ENCODE measurements around the gene STAT5B. TPM values are rescaled to one million over a fixed set of nuclear protein-coding genes. Genes with fewer than 3 reads are reported as not detected.

Gene STAT5B
- total and polyA plus RNA-seq, 2 of the 13 experiments (the other 11 are each of a cell fraction or from before 2014, with no cell fraction given) = 21.0 to 42.8 TPM

DNA sequence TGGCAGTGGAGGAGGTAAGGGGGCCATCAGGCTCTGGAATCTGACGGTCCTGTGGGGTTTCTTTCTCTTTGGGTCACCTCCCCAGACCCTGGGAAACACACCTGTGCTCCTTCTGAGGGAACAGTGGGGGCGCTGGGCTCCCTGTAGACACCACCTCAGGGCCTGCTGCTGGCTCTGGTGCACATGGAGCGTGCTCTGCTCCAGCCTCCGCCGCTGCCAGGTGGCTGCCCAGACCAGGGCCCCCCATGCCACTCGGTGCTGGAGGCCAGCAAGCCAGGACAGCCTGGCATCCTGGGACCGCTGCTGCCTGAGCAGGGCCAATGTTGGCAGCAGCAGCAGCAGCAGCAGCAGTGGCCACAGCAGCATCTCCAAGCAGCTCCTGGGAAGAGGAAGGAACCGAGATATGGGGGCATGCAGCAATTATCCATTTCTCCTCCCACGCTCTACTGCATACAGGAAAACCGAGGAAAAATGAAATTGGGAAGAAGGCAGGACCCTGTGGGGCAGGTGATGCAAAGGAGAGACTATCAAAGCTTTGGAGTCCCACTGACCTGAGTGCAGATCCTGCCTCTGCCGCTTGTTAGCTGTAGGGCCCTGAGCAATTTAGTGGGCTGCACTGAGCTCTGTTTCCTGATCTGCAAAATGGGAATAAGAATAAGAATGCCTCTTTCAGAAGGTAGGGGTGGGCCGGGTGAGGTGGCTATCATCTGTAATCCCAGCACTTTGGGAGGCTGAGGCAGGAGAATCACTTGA lies 82.8 kb downstream of the STAT5B start (continued):
- TF ChIP-seq, protein P1, sequence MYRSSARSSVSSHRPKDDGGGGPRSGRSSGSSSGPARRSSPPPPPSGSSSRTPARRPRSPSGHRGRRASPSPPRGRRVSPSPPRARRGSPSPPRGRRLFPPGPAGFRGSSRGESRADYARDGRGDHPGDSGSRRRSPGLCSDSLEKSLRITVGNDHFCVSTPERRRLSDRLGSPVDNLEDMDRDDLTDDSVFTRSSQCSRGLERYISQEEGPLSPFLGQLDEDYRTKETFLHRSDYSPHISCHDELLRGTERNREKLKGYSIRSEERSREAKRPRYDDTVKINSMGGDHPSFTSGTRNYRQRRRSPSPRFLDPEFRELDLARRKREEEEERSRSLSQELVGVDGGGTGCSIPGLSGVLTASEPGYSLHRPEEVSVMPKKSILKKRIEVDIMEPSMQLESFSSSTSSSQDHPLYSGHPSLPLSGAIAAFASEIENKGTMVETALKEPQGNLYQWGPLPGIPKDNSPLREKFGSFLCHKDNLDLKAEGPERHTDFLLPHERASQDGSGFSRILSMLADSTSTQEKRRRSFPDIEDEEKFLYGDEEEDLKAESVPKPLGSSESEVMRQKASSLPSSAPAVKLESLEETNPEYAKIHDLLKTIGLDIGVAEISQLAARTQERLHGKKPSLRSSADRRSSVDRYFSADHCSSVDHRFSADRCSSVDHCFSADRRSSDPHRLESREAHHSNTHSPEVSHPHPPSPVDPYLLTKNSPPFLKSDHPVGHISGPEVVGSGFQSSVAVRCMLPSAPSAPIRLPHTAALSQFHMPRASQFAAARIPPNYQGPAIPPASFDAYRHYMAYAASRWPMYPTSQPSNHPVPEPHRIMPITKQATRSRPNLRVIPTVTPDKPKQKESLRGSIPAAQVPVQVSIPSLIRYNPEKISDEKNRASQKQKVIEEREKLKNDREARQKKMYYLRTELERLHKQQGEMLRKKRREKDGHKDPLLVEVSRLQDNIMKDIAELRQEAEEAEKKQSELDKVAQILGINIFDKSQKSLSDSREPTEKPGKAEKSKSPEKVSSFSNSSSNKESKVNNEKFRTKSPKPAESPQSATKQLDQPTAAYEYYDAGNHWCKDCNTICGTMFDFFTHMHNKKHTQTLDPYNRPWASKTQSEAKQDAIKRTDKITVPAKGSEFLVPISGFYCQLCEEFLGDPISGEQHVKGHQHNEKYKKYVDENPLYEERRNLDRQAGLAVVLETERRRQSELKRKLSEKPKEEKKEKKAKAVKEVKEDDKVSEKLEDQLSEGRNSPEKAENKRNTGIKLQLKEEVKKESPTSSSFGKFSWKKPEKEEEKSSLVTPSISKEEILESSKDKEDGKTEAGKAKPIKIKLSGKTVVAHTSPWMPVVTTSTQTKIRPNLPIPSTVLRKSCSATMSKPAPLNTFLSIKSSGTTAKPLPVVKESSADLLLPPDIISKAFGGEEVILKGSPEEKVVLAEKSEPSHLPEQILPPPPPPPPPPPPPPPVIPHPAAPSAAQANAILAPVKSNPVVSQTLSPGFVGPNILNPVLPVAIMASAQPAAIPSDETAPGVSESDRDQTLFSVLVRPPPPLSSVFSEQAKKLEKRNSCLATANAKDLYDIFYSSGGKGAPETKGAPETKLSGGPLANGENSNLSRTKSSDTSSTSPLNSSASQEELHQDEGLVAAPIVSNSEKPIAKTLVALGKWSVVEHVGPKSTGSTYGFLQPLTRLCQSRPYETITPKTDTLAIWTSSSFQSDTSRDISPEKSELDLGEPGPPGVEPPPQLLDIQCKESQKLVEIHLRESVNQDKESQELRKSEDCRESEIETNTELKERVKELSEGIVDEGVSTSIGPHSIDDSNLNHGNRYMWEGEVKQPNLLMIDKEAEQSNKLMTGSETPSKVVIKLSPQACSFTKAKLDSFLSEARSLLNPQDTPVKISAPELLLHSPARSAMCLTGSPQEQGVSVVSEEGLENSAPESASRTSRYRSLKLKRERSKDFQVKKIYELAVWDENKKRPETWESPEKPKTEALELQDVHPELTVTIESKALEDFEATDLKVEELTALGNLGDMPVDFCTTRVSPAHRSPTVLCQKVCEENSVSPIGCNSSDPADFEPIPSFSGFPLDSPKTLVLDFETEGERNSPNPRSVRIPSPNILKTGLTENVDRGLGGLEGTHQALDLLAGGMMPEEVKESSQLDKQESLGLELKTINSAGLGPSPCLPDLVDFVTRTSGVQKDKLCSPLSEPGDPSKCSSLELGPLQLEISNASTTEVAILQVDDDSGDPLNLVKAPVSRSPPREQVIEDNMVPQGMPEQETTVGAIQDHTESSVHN (CRISPR knock-in tag; IDR thresholded peaks at IDR 0.05) = no peak
- no peak for TF ChIP-seq ARNTL (CRISPR knock-in tag; IDR thresholded peaks at IDR 0.05)
- no peak for TF ChIP-seq SCMH1 (CRISPR knock-in tag; IDR thresholded peaks at IDR 0.05; ENCODE audit: borderline replicate concordance)
- no peak for TF ChIP-seq ZC3H4 (CRISPR knock-in tag; IDR thresholded peaks at IDR 0.05; ENCODE audit: borderline replicate concordance)
- no peak for TF ChIP-seq MEF2D (CRISPR knock-in tag; IDR thresholded peaks at IDR 0.05)
- TF ChIP-seq, protein P2, sequence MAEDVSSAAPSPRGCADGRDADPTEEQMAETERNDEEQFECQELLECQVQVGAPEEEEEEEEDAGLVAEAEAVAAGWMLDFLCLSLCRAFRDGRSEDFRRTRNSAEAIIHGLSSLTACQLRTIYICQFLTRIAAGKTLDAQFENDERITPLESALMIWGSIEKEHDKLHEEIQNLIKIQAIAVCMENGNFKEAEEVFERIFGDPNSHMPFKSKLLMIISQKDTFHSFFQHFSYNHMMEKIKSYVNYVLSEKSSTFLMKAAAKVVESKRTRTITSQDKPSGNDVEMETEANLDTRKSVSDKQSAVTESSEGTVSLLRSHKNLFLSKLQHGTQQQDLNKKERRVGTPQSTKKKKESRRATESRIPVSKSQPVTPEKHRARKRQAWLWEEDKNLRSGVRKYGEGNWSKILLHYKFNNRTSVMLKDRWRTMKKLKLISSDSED (CRISPR knock-in tag; IDR thresholded peaks at IDR 0.05) = no peak
- TF ChIP-seq ZNF549 (CRISPR knock-in tag; IDR thresholded peaks at IDR 0.05) = no peak
- TF ChIP-seq ZFP36L2 (CRISPR knock-in tag; IDR thresholded peaks at IDR 0.05) = no peak
- no peak for TF ChIP-seq RFX5 (IDR thresholded peaks at IDR 0.05; ENCODE audit: low read depth, low read length)
- no peak for TF ChIP-seq KLF13 (CRISPR knock-in tag; IDR thresholded peaks at IDR 0.05)
- no peak for TF ChIP-seq SETDB1 (CRISPR knock-in tag; IDR thresholded peaks at IDR 0.05; ENCODE audit: borderline replicate concordance)
- TF ChIP-seq, protein P3, sequence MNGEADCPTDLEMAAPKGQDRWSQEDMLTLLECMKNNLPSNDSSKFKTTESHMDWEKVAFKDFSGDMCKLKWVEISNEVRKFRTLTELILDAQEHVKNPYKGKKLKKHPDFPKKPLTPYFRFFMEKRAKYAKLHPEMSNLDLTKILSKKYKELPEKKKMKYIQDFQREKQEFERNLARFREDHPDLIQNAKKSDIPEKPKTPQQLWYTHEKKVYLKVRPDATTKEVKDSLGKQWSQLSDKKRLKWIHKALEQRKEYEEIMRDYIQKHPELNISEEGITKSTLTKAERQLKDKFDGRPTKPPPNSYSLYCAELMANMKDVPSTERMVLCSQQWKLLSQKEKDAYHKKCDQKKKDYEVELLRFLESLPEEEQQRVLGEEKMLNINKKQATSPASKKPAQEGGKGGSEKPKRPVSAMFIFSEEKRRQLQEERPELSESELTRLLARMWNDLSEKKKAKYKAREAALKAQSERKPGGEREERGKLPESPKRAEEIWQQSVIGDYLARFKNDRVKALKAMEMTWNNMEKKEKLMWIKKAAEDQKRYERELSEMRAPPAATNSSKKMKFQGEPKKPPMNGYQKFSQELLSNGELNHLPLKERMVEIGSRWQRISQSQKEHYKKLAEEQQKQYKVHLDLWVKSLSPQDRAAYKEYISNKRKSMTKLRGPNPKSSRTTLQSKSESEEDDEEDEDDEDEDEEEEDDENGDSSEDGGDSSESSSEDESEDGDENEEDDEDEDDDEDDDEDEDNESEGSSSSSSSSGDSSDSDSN (CRISPR knock-in tag; IDR thresholded peaks at IDR 0.05) = peak; percentile 30; the same call in 1 of the 2 replicates
- TF ChIP-seq, protein P4, sequence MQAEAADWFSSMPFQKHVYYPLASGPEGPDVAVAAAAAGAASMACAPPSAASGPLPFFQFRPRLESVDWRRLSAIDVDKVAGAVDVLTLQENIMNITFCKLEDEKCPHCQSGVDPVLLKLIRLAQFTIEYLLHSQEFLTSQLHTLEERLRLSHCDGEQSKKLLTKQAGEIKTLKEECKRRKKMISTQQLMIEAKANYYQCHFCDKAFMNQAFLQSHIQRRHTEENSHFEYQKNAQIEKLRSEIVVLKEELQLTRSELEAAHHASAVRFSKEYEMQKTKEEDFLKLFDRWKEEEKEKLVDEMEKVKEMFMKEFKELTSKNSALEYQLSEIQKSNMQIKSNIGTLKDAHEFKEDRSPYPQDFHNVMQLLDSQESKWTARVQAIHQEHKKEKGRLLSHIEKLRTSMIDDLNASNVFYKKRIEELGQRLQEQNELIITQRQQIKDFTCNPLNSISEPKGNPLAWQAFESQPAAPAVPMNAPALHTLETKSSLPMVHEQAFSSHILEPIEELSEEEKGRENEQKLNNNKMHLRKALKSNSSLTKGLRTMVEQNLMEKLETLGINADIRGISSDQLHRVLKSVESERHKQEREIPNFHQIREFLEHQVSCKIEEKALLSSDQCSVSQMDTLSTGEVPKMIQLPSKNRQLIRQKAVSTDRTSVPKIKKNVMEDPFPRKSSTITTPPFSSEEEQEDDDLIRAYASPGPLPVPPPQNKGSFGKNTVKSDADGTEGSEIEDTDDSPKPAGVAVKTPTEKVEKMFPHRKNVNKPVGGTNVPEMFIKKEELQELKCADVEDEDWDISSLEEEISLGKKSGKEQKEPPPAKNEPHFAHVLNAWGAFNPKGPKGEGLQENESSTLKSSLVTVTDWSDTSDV (CRISPR knock-in tag; IDR thresholded peaks at IDR 0.05) = 0 out of 2 replicates have a peak, but pooled peaks have one; percentile 73
- no peak for TF ChIP-seq ZNF703 (CRISPR knock-in tag; IDR thresholded peaks at IDR 0.05; ENCODE audit: borderline replicate concordance)
